Activated naive CD4-positive, alpha-beta T cell treated with anti-CD3 and anti-CD28 coated beads, Interleukin-2, amount 10 ng/mL, durations not matched to agents 5 hours and 36 hours (primary cell): ENCODE results near the gene TRMT44. TPM values are rescaled to one million over a fixed set of nuclear protein-coding genes. Genes with fewer than 3 reads are reported as not detected.

Source experiments
- total RNA-seq, 2 experiments: library from RNA; stranded (reverse); gene quantifications; one replicate each; pipeline ENCODE4 v1.2.3, GENCODE V29; 2021

The TRMT44 gene
- total RNA-seq = 10 to 100 TPM; 21.1 to 23.7 TPM

GRCh38 chr4:8440492-8441311 lies at the start of gene TRMT44, which contains the start of gene ACOX3:
Gene TRMT44 (plus strand): TSS chr4:8440777. CDS start chr4:8440823, 46 bp downstream.
Gene ACOX3 (minus strand): TSS chr4:8440723. CDS start chr4:8416521, 24,202 bp downstream.

Other genes starting within 250 kb of the TRMT44 start
- 10 to 100 TPM; 23.2 to 24.8 TPM for gene SH3TC1, start 241.5 kb upstream of the TRMT44 start, total RNA-seq
- not detected for gene HTRA3, start 171.0 kb upstream of the TRMT44 start, total RNA-seq
- 10 to 100 TPM; 14.8 to 15.4 TPM for gene ACOX3, start 54 bp upstream of the TRMT44 start, total RNA-seq
- gene GPR78, start 139.6 kb downstream of the TRMT44 start, total RNA-seq = under 1 TPM in 1 of 2 experiments, not detected in 1; 0.08 TPM
- under 1 TPM; 0.45 to 0.75 TPM for gene CPZ, start 152.0 kb downstream of the TRMT44 start, total RNA-seq